Stimulated activated CD4-positive, alpha-beta T cell treated with anti-CD3 and anti-CD28 coated beads, Interleukin-1b, Interleukin-23, amount 100 ng/mL, for 1 hour (primary cell): ENCODE results near the gene SPX.

Source experiments
- DNase-seq, 2 donors: peaks; one replicate each; pipeline ENCODE4 v3.0.0-alpha.2; 2020; ENCODE audit warnings: low read depth in 2 of 2

The SPX gene

DNA sequence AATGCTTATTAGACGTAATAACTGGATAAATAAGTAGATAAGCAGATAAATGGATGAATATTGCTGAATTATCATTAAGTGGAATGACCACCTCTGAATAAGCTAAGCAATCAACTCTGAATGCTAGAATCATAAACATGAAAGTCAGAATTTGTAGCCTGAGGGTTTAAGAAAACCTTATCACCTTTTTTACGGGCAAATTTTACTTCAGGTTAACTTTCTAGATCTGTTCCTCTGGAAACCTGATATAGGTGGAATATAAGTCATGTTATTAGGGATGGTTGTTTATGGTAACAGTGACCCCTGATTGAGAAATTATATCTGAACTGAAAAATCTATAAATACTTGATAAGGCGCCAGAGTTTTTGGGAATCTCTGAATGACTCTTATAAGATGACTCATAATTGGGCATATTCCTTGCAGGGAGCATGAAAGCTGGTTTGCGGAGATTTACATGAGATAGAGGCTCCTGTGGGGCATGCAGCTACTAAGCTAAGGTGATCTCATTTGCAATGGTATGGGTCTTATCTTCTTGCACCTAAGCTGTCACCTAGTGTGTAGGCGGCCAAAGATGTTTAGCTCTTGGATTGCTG is 12.1 kb downstream of the SPX start:
- DNase-seq: no peak

DNA sequence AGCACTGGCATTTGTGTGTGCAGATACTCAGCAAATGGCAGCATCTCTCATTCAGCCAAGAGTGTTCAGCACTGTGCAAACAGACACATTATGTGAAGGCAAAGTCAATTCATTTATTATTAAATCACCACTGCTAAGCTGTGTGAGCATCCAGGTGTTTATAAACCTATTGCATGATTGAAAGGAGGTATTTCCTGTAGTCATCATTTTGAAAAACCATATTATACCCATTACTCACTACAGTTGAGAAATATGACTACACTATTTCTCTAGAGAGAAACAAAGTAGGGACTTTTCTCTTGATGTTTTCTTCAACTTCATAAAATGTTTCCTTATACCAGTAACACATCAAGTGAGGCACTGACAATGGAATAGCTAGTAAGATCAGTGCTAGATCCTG is 13.7 kb downstream of the SPX start:
- DNase-seq: no peak

DNA sequence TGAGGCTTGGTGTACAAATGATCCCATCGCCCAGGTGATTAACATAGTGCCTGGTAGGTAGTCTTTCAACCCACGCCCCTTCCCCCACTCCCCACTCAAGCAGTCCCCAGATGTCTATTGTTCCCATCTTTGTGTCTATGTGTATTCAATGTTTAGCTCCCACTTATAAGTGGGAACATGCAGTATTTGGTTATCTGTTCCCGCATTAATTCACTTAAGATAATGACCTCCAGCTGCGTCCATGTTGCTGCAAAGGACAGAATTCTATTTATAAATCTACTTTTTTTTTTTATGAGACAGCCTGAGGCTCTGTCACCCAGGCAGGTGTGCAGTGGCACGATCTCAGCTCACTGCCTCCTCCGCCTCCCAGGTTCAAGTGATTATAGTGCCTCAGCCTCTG is 15.7 kb downstream of the SPX start:
- no peak for DNase-seq

DNA sequence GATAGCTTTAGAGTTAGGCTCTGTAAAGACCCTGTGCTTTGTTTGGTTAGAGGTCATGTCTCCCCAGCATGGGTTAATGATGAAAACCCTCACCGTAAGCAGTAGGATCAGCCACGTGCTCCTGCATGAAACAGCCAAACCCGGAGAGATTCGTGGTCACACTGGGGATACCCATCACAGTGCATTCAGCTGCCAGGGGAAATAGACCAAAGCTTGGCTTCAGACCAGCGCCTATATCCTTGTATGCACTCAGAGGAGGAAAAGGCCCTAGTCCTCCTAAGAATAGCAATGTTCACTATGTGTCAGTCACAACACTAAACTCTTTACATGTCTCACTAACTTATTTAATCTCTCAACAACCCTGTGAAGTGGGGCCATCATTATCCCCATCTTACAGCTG is 16.3 kb downstream of the SPX start:
- no peak for DNase-seq

DNA sequence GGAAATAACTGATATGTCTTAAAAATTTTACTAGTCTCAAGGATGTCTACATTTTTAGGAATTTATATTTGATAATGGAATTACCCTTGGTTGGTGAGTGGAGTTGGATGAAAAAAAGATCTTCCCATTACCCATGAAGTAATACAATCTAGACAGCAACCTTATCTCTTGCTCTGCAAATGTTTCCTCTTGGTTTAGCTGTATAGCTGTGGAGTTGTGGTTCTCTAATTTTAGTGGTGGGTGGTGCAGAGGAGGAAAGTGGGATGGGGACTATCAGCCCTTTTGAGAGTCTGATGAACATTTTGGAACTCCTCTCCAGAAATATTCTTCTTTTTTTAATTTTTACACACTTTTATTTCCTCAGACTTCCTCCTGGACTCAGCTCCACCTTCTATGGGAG is 17.1 kb downstream of the SPX start:
- DNase-seq: no peak

DNA sequence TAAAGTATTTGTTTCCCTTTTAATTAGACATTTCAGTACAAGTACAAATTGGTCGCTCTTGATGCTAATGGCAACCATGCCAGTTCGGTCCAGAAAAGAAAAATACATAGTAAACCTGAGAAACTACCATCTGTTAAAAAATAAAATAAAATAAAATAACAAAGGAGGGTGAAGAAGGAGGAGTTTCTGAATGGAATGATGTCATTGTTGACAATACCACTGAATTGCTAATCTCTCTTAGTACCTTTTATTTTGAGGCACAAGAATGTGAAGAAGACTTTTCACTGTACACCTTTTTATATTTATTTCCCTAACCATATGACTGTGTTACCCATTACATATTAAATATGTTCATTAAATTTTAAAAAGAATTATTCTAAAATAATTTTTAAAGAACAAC is 19.5 kb downstream of the SPX start:
- no peak for DNase-seq

DNA sequence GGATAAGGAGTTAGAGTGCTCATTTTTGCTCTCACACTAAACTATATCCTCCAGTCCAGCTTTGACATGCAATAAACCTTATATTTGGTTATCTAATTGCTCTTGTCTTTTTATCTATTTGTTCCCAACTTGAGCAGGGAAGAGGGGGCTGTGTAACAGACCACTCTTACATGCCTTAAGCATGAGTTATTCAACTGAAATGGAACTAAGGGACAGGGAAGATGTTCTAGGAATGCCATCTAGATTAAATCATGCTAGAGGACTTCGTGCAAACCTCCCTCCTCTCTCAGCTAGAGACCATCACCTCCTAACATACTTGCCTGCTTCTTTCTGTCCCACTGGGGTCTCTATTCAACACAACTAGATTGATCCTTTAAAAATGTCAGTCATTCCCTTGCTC is 20.6 kb downstream of the SPX start:
- DNase-seq: no peak

DNA sequence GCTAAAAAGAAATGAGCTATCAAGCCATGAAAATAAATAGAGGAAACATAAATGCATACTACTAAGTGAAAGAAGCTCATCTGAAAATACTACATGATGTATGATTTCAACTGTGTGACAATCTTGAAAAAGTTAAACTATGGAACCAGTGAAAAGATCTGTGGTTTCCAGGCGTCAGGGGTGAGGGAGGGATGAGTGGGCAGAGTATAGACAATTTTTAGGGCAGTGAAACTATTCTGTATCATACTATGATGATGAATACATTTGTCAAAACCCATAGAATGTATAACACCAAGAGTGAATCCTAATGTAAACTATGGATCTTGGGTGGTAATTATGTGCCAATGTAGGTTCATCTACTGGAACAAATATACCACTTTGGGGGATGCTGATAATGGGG is 21.3 kb downstream of the SPX start:
- DNase-seq: no peak

DNA sequence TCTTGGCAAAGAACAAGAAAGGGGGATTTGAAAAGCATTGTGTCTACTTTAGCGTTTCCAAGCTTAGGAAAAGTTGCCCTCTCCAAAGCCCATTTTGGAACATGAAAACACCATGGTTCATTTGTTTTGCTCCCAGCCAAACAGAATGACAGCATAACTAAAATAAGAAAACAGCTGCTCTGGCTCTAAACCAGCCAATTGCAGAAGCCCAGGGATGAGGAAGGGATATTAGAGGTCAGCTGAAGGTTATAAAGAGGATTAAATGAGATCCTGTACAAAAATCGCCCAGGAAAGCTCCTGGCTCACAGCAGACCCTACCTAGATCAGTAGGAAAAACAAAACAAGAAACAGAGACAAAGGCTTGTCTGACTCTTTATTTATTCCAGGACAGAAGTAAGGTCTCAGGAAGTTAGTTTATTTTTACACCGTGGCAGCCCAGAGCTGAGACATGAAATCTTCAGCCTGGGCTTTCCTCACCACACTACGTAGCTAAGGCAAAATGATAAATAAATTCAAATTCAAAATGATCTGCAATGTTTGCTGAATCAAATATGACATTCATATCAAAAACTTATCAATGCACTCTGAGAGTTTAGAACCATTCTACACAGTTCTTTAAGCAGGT is 25.9 kb downstream of the SPX start:
- DNase-seq: no peak

DNA sequence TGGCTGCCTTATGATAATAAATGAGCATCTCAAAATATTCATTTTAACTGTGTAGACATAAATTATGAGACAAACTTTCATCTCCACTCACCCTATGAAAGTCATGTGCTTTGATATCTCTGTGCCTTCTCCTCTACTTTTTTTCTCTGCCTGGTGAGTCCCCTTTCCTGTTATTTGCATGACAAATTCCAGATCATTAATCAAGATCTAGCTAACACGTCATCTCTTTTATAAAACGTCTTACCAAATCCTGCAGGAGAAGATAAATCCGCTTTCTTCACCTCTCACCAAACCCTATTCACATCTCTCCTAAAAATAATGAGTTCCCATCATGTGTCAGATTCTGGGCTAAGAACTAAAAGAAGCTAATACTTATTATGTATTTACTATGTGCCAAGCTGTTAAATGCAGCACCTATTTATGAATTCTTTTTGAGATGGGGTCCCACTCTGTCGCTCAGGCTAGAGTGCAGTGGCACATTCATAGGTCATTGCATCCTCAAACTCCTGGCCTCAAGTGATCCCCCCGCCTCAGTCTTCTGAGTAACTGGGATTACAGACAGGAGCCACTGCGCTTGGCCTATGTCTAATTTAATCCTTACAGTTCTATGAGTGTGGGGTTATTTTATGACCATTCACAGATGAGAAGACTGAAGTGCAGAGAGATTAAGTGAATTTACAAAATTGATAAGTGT is 26.7 kb downstream of the SPX start:
- no peak for DNase-seq

DNA sequence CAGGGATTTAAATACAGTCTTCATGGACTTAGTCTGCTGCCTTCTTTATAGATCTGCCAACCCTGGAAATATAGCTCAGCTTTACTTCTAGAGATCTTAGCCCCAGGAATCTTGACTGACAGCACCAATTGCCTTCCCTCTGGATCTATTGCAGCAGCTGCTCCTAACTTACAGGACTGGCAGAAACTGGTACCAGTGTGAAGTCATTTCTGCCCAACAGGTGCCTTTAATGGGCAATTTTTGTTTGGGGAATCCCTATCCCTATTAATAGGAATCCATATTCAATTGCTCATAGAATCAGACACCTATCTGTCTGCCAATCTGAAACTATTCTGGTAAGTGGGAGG is 27.2 kb downstream of the SPX start:
- no peak for DNase-seq

DNA sequence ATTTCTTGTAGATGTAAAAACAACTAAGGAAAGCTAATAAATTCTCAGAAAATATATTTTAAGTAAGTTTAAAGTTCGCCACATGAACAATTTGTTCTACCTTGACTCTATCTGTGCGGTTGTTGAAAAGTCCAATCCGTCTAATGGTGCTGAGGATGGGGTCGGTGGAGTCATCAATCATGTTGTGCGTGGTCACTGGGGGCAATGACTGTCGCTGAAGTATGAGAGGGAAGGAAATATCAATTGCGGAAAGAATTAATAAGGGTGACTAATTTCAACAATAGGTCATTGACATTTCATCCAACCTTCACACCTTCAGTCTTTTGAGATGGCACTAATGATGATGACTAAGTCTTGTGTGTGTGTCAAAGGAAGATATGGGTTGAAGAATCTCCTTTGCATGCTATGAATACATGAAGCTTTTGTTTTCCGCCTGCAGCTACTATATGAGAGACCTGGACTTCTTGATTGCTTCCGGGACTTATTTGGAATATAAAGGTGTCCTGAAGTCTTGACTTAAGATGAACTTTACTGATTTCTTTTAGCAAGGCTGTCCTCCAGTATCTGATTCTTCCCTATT is 32.1 kb downstream of the SPX start:
- no peak for DNase-seq

DNA sequence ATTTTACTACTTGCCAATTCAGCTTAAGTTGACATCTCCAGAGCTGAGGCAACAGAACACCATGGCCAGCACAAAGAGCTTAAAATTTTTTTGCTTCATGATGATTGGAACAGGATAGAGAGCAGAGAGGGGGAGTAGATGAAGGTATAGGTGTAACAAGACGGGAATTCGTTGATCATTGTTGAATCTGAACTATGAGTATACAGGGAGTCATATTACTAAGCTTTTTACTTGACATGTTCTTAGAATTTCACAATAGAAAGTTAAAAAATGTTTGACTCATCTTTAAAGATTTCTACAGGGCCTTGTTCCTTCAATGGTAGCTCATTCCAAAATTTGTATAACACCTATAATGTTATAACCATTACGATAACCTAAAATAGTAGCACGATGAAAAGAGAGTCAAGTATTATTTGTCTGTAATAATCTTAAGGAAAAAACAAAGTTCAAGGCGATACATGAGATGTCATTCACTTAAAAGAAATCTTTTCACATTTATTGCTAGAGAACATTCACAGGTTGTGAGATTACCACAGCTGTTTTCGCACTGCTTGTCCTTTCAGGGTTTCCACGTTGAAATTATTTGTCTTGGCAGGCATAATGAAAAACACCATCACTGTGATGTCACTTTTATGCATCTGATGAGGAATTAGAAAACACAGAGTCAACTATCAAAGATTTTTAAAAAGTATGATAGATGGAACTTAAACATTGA is 33.9 kb downstream of the SPX start:
- DNase-seq: no peak

DNA sequence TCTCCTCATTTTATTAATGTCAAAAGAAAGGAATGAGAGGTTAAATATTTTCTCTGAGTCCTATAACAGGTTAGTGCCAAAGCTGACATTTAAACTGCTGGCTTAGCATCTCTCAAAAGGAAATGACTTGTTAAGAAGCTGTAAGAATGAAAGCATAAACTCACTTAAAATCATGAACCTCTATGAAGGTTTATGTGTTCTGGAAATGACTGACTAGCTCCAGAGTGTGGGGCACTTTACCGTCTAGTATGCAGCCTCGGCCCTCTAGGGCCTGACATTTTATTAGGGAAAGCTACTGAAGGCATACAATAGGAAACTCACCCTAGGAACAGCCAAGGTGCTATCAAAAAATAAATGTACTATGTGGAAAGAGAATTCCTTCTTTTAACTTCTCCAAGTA is 35.1 kb downstream of the SPX start:
- no peak for DNase-seq

DNA sequence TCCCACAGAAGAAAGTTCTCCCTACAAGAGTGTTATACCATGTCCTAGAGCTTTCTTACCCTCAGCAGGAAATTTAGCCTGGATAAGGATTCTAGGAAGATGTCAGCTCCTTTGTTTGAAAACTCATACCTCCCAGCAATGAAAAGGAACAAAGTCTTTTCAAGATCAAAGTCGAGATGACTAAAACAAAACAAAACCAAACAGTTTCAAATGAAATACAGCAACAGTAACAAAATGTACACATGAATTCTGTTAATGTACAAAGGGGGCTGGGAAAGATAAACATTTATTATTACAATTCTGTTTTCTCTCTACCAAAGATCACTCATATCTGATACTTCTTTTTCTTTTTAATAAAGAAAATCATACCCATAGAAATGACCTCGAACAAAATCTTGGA is 36.8 kb downstream of the SPX start:
- DNase-seq: no peak

DNA sequence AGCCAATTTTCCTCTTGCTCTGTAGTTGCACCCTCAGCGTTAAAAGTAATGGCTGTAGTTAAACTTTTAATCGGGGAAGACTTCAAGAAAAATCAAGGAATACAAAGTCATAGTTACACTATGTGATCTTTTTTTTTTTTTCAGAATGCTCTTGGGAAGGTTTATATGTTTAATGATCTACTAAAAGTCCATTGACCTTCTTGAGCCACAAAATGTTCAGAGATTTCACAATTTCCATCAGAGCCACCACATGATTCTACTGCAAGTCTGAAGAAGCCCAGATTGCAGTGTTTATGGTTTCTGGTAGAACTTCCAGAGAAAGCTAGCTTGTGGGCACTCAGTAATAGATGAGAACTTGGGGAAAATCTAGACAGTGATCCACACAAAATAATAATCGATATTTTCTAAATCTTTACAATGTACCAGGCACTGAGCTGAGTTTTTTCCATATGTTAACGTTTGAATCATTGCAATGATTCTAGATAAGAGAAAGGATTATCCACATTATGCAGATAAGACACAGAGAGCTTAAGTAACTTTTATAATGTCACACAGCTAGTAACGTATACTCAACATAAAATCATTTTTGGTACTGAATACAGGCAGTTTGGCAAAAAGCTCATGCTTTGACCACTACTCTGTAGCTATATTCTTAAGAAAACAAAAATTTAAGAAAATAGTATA is 40.3 kb downstream of the SPX start:
- DNase-seq: no peak

DNA sequence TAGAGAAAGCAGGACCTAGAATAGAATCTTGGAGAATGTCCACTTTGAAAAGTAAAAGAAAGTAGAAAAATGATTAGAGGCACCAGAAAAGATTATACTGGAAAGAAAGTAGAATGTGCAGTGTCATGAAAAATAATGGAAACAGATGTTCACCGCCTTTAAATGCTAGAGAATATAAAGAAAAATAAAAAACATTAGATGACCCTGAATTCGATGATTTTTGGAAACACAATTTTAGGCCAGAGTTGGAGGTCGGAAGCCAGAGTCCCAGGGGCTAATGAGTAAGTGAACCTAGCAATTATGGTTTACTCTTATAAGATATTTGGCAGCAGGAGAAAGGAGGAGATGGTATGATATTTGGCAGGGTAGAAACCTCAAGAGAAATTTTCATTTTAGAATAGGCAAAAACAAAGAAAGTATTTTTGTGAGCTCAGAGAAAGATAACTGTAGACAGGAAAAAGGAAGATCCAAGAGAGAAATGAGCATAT is 40.9 kb downstream of the SPX start:
- no peak for DNase-seq

DNA sequence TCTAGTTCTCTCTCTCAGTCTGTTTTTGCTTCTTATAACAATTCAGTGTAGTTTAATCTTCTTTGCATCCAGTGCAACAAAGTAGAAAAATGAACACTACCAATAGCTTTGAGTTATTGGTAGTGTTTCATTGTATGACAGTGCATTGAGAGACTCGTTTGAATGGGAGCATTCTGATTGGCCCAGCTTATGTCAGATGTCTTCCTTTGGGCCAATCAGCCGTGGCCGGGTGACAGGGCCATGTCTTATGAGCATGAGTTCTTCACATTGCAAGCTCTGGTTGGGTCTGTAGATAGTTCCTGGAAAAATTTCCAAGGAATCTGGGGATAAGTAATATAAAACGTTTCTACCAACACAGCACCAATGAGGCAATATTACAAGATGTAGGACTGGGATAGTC is 42.0 kb downstream of the SPX start:
- DNase-seq: no peak

DNA sequence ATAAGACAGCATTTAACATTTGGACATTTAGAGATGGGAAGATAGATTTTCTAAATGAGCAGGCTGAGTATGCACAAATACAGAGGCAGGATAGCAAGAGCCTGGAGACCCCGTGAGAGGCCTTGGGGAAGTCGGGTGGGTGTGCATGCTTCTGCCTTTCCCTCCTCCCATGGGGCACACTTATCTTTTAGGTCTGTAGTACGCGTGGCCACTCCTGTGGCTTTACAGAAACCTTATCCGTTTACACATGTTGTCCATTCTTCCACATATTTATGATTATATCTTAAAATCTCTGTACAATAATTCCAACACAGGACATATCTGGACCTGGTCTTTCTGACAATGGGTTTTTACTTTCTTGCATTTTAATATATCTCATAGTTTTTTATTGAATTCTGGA is 45.0 kb downstream of the SPX start:
- no peak for DNase-seq

DNA sequence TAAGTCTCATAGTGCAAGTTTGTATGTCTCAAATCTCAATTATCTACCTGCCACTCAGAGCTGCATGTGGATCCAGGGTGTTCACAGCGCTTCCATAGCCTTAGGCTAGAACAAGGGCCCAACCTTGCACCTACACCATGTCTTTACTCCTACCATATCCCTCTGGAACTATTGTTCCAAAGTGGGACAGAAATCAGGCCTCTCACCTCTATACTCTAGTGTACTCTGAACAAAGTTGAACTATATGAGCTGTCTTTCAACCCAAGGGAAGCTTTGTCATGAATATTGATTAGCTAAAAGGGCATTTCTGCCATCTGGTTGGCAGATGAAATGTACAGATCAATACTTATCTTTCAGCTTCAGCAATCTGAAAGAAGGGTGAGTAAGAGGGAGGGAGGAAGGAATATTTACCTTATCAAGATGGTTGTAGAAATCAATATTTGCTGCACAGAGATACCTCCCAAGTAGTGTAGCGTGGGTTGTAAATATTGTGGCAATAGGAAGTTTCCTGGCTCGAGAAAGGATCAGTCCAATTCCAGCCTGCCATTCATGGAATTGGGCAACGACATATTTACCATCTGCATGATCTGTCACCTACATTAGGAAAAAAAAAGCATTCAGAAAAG is 47.8 kb downstream of the SPX start:
- DNase-seq: no peak

DNA sequence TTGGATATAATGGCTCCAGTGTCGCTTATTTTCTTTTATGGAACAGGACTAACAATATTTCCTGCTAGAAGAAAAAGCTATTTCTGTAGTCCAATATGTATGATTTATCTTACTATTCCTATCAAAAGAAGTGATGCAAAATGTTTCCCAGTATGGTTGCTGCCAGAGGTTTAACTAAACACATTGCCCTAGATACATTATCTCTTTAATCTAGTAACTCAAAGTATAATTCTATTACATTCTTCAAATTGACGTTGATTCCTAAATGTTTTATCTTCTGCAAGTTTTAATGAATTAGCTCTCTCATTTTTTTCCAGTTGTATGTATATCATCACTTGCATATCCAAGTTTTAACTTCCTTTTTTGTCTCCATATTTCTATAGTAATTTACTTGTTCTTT is 50.3 kb downstream of the SPX start:
- no peak for DNase-seq

DNA sequence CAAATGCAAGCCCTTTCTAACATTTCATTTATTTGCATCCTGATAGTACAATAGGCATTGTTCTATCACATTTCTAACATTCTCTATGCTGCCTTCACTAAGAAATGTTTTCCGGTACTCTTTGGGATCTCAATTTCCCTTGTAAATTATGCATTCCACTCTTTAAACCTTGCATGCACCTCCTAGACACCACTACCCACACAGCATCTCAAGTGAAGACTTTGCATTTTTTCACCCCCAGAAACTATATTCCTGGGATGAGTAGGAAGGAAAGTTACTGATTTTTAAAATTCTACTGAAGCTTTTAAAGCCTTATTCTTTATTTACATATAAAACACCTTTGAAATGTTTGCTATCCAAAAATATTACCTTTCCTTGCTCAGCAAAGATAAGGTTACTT is 51.4 kb downstream of the SPX start:
- no peak for DNase-seq
